ENCODE measurements around the gene COPB2.

- TF ChIP-seq CTCF (IDR thresholded peaks at IDR 0.05) = no peak
- TF ChIP-seq EP300 (IDR thresholded peaks at IDR 0.05; ENCODE audit: borderline replicate concordance in 1 of 2, low read depth in 1 of 2, low read length in 1 of 2) = no peak
- TF ChIP-seq POLR2AphosphoS5 (IDR thresholded peaks at IDR 0.05; ENCODE audit: low read depth, low read length) = no peak
- TF ChIP-seq REST (IDR thresholded peaks at IDR 0.05; ENCODE audit: low read depth, low read length) = no peak
- TF ChIP-seq MEF2A (IDR thresholded peaks at IDR 0.05; ENCODE audit: borderline replicate concordance, low read depth) = no peak
- no peak for TF ChIP-seq MXI1 (IDR thresholded peaks at IDR 0.05; ENCODE audit: low read depth, low read length)
- no peak for TF ChIP-seq EZH2phosphoT487 (IDR thresholded peaks at IDR 0.05; ENCODE audit: borderline replicate concordance, low read depth)
- no peak for TF ChIP-seq YY1 (IDR thresholded peaks at IDR 0.05; ENCODE audit: low read depth)
- no peak for TF ChIP-seq IRF3 (IDR thresholded peaks at IDR 0.05; ENCODE audit: low read depth, low read length)
Observed at GRCh38 chr3:139322346-139322745, 67.1 kb downstream of the COPB2 start.

Data from SK-N-SH (cell line).